ENCODE measurements around the gene ERI3. TPM values are rescaled to one million over a fixed set of nuclear protein-coding genes. Genes with fewer than 3 reads are reported as not detected.

The ERI3 gene
- total and polyA plus RNA-seq, 2 of the 13 experiments (the other 11 are each of a cell fraction or from before 2014, with no cell fraction given) = 35.6 to 35.9 TPM

DNA sequence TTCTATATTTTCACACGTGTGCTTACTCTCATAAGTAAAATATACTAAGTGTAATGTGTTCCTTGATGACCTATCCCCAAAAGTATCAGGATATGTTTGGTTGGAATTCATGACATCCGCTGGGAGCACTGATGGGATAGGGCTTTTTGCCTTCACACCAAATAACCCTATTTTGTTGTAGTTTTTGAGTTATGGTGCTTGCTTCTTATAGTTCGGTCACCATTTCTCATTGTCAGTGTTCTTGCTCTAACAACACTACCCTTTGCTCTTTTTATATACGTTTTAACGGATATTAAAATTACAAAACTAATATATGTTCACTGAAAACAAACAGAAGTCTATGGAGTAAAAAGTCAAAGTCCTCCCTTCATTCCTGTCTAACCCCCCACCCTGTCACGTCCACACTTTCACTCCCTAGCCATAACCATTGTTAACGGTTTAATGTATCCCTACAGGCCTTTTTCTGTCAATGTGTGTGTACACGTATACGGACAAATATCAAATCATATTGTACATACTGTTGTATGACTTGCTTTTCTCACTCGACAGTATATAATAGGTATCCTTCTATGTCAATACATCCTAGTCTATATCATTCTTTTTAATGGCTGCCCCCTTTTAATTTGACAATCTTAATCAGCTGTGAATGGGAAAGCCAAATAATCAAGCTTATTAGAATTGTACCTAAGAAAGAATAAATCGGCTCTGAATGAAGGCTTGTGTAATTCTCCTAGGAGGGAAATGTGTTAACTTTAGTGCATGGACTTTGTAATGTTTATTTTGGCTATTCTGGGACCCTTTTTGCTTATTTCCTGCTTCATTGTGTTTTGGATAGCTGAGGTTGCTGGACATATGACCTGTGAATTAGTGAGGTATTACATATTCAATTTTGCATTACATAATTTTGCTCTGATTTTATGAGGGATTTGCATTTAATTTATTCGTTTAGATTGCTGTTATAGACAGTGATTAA, 46.5 kb upstream of the ERI3 start (continued):
- TF ChIP-seq, protein P1, sequence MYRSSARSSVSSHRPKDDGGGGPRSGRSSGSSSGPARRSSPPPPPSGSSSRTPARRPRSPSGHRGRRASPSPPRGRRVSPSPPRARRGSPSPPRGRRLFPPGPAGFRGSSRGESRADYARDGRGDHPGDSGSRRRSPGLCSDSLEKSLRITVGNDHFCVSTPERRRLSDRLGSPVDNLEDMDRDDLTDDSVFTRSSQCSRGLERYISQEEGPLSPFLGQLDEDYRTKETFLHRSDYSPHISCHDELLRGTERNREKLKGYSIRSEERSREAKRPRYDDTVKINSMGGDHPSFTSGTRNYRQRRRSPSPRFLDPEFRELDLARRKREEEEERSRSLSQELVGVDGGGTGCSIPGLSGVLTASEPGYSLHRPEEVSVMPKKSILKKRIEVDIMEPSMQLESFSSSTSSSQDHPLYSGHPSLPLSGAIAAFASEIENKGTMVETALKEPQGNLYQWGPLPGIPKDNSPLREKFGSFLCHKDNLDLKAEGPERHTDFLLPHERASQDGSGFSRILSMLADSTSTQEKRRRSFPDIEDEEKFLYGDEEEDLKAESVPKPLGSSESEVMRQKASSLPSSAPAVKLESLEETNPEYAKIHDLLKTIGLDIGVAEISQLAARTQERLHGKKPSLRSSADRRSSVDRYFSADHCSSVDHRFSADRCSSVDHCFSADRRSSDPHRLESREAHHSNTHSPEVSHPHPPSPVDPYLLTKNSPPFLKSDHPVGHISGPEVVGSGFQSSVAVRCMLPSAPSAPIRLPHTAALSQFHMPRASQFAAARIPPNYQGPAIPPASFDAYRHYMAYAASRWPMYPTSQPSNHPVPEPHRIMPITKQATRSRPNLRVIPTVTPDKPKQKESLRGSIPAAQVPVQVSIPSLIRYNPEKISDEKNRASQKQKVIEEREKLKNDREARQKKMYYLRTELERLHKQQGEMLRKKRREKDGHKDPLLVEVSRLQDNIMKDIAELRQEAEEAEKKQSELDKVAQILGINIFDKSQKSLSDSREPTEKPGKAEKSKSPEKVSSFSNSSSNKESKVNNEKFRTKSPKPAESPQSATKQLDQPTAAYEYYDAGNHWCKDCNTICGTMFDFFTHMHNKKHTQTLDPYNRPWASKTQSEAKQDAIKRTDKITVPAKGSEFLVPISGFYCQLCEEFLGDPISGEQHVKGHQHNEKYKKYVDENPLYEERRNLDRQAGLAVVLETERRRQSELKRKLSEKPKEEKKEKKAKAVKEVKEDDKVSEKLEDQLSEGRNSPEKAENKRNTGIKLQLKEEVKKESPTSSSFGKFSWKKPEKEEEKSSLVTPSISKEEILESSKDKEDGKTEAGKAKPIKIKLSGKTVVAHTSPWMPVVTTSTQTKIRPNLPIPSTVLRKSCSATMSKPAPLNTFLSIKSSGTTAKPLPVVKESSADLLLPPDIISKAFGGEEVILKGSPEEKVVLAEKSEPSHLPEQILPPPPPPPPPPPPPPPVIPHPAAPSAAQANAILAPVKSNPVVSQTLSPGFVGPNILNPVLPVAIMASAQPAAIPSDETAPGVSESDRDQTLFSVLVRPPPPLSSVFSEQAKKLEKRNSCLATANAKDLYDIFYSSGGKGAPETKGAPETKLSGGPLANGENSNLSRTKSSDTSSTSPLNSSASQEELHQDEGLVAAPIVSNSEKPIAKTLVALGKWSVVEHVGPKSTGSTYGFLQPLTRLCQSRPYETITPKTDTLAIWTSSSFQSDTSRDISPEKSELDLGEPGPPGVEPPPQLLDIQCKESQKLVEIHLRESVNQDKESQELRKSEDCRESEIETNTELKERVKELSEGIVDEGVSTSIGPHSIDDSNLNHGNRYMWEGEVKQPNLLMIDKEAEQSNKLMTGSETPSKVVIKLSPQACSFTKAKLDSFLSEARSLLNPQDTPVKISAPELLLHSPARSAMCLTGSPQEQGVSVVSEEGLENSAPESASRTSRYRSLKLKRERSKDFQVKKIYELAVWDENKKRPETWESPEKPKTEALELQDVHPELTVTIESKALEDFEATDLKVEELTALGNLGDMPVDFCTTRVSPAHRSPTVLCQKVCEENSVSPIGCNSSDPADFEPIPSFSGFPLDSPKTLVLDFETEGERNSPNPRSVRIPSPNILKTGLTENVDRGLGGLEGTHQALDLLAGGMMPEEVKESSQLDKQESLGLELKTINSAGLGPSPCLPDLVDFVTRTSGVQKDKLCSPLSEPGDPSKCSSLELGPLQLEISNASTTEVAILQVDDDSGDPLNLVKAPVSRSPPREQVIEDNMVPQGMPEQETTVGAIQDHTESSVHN (CRISPR knock-in tag; IDR thresholded peaks at IDR 0.05) = no peak
- TF ChIP-seq, protein P2, sequence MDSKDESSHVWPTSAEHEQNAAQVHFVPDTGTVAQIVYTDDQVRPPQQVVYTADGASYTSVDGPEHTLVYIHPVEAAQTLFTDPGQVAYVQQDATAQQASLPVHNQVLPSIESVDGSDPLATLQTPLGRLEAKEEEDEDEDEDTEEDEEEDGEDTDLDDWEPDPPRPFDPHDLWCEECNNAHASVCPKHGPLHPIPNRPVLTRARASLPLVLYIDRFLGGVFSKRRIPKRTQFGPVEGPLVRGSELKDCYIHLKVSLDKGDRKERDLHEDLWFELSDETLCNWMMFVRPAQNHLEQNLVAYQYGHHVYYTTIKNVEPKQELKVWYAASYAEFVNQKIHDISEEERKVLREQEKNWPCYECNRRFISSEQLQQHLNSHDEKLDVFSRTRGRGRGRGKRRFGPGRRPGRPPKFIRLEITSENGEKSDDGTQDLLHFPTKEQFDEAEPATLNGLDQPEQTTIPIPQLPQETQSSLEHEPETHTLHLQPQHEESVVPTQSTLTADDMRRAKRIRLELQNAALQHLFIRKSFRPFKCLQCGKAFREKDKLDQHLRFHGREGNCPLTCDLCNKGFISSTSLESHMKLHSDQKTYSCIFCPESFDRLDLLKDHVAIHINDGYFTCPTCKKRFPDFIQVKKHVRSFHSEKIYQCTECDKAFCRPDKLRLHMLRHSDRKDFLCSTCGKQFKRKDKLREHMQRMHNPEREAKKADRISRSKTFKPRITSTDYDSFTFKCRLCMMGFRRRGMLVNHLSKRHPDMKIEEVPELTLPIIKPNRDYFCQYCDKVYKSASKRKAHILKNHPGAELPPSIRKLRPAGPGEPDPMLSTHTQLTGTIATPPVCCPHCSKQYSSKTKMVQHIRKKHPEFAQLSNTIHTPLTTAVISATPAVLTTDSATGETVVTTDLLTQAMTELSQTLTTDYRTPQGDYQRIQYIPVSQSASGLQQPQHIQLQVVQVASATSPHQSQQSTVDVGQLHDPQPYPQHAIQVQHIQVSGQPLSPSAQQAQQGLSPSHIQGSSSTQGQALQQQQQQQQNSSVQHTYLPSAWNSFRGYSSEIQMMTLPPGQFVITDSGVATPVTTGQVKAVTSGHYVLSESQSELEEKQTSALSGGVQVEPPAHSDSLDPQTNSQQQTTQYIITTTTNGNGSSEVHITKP (CRISPR knock-in tag; IDR thresholded peaks at IDR 0.05; ENCODE audit: low read depth) = no peak
- TF ChIP-seq ZFP37 (CRISPR knock-in tag; IDR thresholded peaks at IDR 0.05; ENCODE audit: borderline replicate concordance) (no peak), GATAD2A (CRISPR knock-in tag; IDR thresholded peaks at IDR 0.05) (peak; percentile 83), SETDB1 (CRISPR knock-in tag; IDR thresholded peaks at IDR 0.05; ENCODE audit: borderline replicate concordance) (no peak), CBX5 (CRISPR knock-in tag; IDR thresholded peaks at IDR 0.05; ENCODE audit: borderline replicate concordance) (no peak), DR1 (CRISPR knock-in tag; IDR thresholded peaks at IDR 0.05) (no peak), HMG20B (CRISPR knock-in tag; conservative IDR thresholded peaks at IDR 0.05) (0 out of 2 replicates have a peak, but pooled peaks have one; percentile 44), ZNF292 (CRISPR knock-in tag; IDR thresholded peaks at IDR 0.05; ENCODE audit: borderline replicate concordance, low read depth) (no peak), CHD4 (IDR thresholded peaks at IDR 0.05; ENCODE audit: borderline replicate concordance, low read length) (peak; percentile 65; the same call in 1 of the 2 replicates), JARID2 (CRISPR knock-in tag; IDR thresholded peaks at IDR 0.05; ENCODE audit: insufficient replicate concordance) (no peak), ZNF207 (IDR thresholded peaks at IDR 0.05; ENCODE audit: borderline replicate concordance) (no peak), AHR (CRISPR knock-in tag; IDR thresholded peaks at IDR 0.05) (no peak)
- TF ChIP-seq, protein P3, sequence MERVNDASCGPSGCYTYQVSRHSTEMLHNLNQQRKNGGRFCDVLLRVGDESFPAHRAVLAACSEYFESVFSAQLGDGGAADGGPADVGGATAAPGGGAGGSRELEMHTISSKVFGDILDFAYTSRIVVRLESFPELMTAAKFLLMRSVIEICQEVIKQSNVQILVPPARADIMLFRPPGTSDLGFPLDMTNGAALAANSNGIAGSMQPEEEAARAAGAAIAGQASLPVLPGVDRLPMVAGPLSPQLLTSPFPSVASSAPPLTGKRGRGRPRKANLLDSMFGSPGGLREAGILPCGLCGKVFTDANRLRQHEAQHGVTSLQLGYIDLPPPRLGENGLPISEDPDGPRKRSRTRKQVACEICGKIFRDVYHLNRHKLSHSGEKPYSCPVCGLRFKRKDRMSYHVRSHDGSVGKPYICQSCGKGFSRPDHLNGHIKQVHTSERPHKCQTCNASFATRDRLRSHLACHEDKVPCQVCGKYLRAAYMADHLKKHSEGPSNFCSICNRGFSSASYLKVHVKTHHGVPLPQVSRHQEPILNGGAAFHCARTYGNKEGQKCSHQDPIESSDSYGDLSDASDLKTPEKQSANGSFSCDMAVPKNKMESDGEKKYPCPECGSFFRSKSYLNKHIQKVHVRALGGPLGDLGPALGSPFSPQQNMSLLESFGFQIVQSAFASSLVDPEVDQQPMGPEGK (CRISPR knock-in tag; IDR thresholded peaks at IDR 0.05) = no peak
